HG03175 (cell line): ENCODE results near the gene KIF21A.

Experiments
- ATAC-seq: cut with Tn5 transposase; IDR thresholded peaks from one replicate; pipeline ENCODE4 v1.9.1; 2021; ENCODE audit warnings: mild to moderate bottlenecking, moderate library complexity; ENCODE audit not compliant: unreplicated experiment

Gene KIF21A

DNA sequence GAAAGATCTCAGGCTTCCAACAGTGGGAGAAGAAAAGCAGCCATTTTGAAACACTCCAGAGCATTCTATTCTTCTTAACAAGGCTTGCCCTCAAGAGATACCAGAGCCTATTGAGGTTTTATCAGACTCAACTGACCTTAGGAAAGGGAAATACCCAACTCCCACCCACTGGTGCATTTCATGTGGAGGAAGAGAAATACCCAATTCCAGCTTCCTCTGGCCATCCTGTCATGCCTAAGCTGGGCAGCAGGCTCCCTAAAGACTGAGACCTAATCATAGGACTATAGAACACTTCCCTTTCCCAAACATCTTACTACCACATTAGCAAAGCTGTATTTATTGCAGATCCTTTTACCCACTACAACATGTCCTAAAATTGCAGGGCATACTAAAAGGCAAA is 164.5 kb downstream of the KIF21A start:
- no peak for ATAC-seq

DNA sequence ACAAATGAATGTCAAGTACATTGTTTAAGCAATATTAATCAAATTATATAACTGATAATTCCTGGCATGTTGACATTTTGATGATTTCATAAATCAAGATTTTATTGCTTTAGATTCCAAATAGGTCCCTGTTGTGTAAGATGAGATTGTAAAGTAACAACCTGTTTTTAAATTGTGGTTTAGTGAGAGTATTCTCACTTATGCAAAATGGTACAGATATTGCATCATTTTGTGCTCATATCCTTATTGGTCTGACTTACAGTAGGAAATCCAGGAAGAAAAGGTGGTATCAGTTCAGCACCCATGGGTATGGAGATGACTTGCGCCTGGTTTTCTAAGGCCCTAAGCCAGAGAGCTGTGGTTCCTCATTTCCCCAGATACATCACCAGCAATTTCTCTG is 165.5 kb downstream of the KIF21A start:
- no peak for ATAC-seq

DNA sequence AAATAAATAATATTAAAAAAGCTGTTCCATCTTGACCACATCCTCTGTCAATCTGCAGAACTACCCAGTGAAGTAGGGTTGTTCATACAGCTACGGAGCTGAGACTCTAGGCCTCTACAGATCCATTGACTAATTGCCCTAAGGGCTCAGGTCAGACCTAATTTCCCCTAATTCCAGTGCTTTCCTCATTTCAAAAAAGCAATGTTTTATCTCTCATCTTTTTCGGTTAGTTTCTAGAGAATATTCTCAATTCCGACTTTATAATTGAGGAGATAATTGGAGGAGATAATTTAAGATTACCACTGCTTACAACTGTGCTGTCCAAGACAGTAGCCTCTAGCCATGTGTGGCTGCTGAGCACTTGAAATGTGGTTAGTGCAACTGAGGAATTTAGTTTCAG is 167.1 kb downstream of the KIF21A start:
- ATAC-seq: no peak

DNA sequence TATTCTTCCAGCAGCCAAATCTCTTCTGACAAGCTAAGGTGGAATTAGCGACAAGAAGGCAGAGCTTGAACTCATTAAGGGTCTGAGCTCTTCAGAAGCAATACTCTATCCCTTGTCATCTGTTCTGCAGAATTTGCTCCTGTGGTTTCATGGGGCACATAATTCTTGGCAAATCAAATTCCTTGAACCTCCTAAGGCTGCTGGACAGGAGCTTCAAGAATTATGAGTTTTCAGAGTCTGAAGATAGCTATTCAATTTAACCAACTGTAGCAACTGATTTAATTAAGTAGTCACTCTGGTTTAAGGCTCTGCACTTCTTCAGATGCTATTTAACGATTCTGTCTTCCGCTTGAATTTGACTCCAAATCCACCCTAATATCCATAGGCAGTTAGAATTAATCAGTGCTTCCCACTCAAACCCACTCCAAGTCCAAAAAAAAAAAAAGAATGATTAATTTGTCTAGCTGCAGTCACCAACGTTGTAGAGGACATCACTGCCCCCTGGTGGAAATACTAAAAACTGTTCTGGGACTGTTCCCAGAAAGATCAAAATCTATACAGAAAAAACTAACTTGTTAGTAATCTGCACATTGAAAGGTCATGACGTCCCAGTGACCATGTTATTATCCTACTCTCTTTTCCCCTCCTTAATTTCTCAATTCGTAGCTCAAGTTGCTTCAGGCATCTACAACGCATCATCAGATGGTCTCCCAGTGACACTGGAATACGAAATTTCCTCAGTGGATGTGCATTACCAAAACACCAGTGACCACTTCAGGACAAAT is 169.9 kb downstream of the KIF21A start:
- peak; percentile 58 for ATAC-seq

DNA sequence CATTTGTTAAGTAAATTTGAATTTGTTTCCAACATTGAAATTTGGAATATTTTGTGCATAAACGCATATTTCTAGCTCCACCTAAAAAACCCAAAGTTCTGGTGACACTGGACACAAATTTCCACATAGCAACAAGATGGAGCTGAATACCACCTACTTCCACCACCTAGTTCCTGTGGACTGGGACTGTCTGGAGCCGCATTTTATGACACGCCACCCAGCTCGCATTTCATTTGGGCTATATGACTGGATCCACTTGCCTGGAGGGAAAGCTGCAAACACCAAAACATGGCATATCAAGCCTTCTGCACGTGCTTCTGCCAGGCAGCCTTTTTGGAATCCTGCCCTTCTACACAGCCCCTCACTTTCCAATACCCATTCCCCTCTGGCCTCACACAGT is 173.4 kb downstream of the KIF21A start:
- ATAC-seq: no peak

DNA sequence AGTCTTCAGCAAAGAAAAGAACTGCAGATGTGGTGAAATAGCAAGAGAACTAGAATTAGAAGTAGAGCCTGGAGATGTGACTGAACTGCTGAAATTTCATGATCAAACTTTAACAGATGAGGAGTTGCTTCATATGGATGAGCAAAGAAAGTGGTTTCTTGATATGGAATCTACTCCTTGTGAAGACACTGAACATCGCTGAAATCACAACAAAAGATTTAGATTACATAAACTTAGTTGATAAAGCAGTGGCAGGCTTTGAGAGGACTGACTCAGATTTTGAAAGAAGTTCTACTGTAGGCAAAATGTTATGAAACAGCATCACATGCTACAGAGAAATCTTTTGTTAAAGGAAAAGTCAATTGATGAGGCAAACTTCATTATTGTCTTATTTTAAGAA is 175.0 kb downstream of the KIF21A start:
- no peak for ATAC-seq

DNA sequence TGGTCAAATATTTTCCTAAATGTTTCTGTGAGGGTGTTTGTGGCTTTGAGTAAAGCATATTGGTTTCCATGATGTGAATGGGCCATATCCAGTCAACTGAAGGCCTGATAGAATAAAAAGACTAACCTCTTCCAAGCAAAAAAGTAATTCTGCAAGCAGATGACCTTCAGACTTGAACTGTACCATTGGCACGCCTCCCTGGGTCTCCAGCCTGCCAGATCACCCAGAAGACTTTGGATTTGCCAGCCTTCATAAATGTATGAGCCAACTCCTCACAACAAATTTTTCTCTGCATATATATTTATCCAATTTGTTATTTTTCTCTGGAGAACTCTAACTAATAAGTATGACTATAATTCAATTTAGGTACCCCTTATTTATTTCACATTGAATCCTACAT is 190.3 kb downstream of the KIF21A start:
- ATAC-seq: no peak
